HG02973 (cell line): Measurements from ENCODE around the gene ABCB7.
"Not testable (repeated sequence)": the region's sequence is repeated elsewhere in the genome, so short reads cannot be mapped to it uniquely, and the experiment has no call there.

Source experiments
- ATAC-seq: cut with Tn5 transposase; IDR thresholded peaks from one replicate; pipeline ENCODE4 v1.9.1; 2021; ENCODE audit warnings: moderate library complexity; ENCODE audit not compliant: unreplicated experiment

The ABCB7 gene

DNA sequence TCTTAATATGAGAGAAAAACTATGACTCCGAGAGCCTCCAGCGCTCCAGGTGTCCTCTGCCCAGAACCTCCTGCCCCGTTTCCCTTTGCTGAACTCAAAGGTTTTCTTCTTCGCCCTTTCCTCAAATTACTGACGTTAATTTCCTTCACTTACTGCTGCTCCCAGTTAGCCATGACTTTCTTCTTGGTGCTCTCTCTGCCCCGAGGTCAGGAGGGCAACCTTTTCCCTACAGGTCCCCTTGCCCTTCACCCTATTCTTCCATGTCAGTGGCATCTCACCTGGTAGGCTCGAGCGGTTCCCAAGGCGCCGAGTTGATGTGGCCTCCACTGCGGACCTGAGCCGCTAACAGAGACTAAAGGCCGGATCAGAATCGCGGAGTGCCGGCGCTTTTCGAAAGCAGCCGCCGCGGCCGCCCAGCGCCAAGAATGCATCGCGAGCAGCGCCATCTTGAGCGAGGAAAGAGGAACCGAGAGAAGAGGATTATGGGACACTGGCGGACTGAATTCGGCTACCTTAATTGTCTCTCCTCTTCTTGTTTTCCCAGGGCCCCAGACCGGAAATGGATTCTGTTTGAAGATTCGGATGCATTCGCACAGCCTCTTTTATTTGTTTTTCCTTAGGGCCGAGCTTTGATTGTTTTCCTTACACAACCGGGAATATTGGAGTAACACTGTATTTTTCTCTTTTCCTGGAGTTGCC is at the start of gene ABCB7:
Gene ABCB7 (minus strand): TSS at position 457 of the 699 bp plus-strand sequence. CDS start 11 bp downstream, at position 446.
- peak; percentile 89 for ATAC-seq

DNA sequence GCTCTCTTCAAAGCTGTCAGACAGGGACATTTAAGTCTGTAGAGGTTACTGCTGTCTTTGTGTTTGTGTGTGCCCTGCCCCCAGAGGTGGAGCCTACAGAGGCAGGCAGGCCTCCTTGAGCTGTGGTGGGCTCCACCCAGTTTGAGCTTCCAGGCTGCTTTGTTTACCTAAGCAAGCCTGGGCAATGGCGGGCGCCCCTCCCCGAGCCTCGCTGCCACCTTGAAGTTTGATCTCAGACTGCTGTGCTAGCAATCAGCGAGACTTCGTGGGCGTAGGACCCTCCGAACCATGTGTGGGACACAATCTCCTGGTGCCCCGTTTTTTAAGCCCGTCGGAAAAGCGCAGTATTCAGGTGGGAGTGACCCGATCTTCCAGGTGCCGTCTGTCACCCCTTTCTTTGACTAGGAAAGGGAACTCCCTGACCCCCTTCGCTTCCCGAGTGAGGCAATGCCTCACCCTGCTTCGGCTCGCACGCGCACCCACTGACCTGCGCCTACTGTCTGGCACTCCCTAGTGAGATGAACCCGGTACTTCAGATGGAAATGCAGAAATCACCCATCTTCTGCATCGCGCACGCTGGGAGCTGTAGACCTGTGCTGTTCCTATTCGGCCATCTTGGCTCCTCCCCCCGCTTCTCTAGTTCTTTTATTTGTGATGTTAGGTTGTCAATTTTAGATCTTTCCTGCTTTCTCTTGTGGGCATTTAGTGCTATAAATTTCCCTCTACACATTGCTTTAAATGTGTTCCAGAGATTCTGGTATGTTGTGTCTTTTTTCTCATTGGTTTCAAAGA is 32.5 kb upstream of the ABCB7 start:
- not testable (repeated sequence) for ATAC-seq

DNA sequence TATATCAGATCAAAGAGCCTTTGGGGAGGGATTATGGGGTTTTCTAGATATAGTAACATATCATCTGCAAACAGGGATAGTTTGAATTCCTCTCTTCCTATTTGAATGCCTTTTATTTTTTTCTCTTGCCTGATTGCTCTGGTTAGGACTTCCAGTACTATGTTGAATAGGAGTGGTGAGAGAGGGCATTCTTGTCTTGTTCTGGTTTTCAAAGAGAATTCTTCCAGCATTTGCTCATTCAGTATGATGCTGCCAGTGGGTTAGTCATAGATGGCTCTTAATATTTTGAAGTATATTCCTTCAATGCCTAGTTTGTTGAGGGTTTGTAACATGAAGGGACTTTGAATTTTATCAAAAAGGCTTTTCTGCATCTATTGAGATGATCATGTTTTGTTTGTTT is 25.6 kb upstream of the ABCB7 start:
- no peak for ATAC-seq

DNA sequence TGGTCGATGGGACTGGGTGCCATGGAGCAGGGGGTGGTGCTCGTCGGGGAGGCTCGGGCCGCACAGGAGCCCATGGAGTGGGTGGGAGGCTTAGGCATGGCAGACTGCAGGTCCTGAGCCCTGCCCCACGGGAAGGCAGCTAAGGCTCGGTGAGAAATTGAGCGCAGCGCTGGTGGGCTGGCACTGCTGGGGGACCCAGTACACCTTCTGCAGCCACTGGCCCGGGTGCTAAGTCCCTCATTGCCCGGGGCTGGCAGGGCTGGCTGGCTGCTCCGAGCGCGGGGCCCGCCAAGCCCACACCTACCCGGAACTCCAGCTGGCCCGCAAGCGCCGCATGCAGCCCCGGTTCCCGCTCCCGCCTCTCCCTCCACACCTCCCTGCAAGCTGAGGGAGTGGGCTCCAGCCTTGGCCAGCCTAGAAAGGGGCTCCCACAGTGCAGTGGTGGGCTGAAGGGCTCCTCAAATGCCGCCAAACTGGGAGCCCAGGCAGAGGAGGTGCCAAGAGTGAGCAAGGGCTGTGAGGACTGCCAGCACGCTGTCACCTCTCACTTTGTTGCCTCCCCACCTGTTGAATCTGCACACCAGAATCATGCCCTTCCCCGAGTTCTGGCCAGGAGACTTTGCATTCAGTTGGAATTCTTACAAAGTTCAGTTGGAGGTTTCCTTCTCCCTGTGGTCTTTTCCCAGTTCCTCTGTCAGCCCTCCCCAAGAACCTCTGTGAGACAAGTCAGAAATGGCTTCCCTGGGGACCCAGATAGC is 23.6 kb upstream of the ABCB7 start:
- ATAC-seq: not testable (repeated sequence)

DNA sequence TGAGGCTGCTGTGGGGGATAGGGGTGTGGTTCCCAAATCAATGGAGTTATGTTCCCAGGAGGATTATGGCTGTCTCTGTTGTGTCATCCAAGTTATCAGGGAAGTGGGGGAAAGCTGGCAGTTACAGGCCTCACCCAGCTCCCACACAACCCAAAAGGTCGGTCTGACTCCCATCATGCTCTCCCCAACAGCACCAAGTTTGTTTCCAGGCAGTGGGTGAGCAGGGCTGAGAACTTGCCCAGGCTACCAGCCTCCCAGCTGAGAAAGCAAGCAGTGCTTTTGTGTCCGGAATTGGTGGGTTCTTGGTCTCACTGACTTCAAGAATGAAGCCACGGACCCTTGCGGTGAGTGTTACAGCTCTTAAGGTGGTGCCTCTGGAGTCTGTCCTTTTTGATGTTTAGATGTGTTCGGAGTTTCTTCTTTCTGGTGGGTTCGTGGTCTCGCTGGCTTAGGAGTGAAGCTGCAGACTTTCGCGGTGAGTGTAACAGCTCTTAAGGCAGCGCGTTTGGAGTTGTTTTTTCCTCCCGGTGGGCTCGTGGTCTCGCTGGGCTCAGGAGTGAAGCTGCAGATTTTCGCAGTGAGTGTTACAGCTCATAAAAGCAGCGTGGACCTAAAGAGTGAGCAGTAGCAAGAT is 16.3 kb upstream of the ABCB7 start:
- ATAC-seq: not testable (repeated sequence)

DNA sequence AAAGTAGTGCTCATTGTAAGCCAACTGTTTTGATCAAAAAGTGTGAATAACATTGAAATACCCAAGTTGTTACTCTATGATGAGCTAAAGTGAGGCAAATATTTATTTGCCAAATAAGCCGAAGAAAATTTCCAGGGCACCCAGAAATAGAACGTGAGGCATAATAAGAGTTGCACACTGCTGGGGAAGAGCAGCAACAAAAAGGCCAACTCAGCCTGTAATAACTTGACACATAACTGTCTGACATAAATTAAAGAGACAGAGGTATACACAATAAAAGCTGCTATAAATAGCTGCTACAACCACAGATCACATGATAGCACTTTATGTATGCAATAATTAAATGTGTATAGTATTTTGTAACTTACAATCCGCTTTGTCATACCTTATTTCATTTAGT is 2.0 kb upstream of the ABCB7 start:
- no peak for ATAC-seq

DNA sequence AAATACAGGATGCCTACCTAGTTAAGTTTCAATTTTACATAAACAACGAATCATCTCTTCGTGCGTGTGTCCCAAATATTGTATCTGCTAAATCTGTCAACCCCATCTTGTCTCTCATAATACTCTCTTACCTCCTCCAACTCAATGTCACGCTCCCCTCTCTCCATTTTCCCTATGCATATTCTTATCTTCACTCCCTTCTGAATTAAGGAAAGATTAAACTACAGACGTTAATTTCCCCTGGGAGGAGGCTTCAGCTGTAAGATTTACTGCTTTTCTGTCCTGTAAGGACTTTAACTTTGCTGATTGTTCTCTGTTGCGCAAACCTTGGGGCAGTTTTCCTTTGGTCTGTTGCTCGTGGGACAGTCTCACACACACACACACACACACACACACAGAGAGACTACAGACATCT is 455 bp upstream of the ABCB7 start:
- ATAC-seq: no peak

DNA sequence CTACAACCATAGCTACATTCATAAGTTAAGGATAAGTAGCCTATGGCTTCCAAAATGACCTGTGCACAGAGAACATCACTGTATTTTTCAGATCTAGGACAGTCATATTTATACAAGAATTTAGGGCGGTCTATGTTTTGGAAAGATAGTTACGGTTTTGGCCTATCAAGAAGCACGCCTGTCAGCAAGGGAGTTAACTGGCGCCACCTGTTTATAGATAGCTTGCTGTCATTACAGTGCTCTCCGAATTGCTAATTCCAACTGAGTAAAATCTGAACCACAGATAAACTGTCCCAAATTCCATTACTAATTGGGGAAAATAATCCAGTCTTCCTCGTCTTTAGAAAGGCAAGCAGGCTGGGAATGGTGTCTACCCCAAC is 646 bp downstream of the ABCB7 start:
- peak; percentile 37 for ATAC-seq

DNA sequence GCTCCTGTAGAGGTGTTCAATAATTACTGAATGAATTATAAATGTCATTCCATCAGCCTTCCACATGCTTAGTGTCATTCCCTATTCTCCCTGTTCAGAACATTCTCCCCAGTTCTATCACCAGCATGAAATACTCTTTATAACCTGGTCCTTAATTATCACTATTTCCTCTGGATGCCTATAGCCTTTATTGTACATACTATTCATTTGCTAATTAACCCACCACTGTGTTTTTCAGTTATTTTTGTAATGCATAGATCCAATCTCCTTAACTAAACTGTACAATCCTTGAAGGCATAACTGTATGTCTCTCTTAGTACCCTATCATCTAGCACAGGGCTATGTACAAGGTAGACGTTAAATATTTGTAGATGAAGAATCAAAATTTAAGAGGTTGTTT is 1.2 kb downstream of the ABCB7 start:
- no peak for ATAC-seq

DNA sequence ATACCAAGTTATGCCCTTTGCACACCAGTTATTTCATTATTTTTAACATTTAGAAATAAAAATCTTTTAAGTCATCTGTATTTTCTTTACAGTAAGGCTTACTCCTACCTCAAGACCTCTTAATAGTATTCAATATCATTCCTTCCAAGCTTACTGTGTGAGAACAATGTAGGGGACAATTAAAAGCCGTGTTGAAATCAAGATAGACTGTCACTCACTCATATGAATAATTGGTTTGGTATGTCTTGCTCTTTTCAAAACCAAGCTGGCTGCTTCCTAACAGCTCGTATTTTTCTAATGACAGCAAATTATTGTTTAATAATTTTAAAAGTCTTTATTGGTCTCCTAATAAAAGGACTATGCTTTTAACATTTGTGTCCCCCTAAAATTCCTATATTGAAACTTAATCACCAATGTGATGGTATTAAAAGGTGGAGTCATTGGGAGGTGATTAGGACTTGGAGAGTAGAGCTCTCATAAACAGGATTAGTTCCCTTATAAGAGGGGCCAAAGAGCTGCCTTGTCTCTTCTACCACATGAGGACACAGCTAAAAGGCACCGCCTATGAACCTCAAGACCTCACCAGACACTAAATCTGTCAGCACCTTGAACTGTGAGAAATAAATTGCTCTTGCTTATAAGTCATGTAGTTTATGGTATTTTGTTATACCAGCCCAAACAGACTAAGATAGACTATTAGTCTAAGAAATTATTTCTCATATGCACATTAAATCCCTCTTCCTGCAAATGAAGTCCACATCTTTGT is 4.1 kb downstream of the ABCB7 start:
- ATAC-seq: no peak

DNA sequence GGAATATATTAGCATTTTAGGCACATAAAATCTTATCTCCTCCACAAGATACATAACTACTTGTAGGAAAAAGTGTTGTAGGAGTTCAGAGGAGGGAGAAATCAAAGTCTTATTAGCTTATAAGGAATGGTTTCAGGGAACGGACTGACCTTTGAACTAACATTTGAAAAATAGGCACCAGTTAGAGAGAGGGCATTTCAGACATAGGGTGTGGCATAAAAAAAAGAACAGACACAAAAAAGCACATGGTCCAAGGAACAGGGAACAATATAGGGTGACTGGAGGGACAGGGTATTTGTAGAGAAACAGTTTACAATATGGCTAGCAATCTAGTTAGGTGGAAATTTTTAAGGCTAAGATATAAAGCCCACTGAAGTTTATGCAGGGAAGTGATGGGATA is 6.4 kb downstream of the ABCB7 start:
- no peak for ATAC-seq

DNA sequence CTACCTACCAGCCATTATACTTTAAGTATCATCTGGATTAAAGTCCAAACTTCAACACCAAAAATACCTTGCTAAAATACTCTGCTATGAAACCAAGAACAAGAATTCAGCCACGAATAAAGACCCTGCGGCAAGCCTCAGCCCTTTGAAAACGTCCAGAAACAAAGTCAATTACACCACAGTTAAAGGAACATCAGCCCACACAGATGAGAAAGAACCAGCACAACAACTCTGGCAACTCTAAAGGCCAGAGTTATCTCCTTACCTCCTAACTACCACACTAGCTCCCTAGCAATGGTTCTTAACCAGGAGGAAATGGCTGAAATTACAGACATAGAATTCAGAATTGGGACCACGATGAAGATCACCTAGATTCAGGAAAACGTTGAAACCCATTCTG is 23.4 kb downstream of the ABCB7 start:
- no peak for ATAC-seq

DNA sequence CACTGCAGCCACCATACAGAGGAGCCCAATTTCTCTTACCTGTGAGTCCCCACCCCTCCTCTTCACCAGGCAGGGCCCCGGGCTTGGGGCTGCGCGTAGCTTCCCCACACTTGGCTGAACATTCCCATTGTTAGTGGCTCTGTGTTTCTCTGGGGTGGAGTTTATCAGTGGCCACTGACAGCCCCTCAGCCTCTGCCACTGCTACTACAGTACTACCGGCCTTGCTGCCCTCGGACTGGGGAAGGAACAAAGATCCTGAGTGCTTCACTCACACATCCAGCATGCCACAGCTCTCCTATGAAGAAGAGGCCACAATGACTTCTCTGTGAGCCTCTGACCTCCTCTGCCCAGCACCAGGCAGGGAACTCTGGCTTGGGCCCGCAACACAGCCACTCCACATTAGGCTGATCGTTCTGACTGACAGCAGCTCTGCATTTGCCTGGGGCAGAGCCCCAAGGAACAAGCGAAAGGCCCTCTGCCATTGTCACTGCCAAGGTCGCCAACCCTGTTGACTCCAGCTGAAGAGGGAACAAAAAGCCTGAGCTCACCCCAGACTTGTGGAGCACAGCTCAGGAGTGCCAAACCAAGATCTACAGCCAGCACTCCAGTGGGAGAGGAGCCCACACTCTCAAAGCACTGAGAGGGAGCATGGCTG is 24.0 kb downstream of the ABCB7 start:
- no peak for ATAC-seq

DNA sequence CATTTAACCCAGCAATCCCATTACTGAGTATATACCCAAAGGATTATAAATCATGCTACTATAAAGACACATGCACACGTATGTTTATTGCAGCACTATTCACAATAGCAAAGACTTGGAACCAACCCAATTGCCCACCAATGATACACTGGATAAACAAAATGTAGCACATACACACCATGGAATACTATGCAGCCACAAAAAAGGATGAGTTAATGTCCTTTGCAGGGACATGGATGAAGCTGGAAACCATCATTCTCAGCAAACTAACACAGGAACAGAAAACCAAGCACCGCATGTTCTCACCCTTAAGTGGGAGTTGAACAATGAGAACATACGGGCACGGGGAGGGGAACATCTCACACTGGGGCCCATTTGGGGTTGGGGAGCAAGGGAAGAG is 27.0 kb downstream of the ABCB7 start:
- not testable (repeated sequence) for ATAC-seq

DNA sequence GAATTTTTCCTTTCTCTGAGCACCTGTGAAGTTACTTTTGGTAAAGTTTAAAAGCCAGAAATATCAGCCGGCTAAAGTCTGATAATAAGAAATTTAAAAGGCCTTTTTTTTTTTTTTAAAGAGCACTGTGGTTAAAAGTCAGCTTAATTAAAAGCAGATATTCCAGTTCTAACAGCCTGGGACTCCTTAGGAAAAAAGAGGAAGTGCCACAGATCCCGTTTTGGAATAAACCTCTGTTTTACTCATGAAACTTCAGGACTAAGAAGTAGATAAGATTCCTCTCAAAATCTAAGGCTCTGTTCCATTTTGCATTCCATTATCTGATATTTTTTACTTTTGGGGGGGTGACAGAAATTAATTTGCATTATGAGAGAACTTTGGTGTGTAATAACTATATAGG is 37.8 kb downstream of the ABCB7 start:
- no peak for ATAC-seq

DNA sequence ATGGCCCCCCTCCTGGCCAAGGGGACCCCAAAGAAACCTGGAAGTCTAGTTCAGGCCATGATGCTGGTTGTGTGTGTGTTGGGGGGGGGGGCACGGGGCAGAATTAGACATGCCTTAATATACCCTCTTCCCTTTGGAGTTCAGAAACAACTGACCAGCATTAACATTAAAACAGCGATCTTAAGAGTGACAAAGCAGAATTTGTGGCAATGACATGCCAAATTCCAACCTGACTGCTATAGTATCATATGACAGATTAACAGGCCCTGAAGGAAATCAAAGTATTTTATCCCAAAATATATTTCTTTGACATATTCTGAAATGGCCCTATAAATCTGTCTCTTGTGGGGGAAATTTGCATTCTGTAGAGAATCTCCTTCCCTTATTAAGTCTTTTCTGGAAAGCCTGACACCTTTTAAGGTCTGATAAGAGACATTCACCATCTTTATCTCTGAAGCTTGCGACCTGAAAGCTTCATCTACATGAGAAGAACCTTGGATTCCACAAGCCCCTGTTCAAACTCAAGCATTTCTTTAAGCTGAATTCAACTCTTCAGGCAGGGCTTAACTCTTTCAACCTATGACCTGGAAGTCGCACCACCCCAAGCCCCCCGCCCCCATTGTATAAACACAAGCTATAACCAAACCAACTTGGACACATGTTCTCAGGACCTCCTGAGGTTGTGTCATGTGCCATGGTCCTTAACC is 40.2 kb downstream of the ABCB7 start:
- ATAC-seq: no peak

DNA sequence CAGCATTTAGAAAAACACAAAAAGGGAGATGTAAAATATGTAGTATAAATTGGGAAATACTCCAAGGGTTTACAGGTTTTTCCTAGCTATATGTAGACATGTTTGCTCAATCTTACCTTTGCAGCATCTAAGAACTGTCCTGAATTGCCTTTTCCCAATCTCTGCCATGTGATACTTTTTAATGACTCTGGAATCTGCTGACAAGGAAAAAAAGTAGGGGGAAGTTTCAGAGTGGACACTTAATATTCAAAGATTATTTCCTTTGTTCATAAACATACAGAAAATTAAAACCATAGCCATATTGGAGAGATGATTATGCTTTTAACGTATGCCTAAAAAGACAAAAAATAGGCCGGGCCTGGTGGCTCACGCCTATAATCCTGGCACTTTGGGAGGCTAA is 41.4 kb downstream of the ABCB7 start:
- ATAC-seq: no peak

DNA sequence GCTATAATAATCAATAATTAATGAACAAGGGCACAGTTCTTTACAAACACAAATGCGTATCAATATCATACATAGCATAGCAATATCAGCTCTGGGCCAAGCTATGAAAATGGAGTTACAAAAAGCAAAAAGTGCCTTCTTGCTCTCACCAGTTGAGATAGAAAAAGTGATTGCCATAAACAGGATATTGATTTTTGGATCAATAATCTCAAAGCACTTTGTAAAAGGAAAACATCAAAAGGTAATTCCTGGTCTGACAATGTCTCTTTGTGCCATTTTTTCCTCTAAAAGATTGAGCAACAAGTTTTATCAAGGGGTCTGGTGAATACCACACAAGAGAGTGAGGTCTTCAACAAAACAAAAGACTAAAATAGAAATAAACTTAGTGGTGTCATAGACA is 42.4 kb downstream of the ABCB7 start:
- ATAC-seq: no peak

DNA sequence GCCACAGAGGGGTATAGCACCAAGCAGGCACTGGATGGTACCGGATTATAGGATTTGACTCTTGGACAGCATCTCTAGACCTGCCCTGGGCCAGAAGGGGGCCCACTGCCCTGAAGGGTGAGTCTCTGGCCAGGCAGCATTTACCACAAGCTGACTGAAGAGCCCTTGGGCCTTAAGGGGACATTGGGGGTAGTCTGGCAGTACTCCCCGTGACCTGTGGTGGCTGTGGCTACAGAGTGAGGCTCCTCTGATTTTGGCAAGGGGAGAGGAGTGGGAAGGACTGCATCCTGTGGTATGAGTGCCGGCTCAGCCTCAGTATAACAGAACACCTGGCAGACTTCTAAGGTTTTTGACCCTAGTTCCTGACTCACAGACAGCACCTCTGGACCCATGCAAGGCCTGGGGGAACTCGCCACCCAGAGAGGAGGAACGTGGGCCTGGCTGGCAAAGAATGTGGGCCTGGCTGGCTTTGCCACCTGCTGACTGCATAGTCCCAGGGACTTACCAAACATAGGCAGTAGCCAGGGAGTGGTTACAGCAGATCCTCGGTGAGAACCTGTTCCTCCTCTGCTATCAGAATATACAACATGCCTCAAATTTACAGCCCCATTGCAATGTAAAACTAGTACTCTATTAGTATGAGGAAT is 48.1 kb downstream of the ABCB7 start:
- no peak for ATAC-seq
